ENCODE results near the gene COL8A2.

DNA sequence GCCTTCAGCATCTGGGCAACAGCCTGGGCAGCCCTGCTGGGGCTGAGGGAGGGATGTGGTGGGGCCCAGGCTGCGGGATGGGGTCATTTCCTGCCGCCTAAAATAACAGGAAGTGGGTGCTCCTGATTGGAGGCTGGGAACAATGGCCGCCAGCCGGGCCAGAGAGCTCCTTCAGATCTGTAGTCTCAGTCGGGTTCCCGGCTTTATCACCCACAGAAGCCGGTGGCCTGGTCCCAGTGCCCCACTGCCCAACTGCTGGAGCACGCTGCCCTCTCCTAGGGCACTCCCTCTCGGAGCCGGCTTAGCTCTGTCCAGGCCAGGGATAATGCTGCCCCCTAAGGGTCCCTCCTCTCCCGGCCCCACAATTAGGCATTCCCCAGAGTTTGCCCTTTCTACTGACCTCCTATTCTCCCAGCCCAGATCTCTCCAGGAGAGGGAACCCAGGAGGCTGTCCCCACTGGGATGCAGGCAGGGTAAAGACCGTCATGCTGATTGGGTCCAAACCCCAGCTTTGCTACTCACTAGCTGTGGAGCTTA lies 36.0 kb upstream of the COL8A2 start:
- no peak for TF ChIP-seq POLR2A (IDR thresholded peaks at IDR 0.05)
- TF ChIP-seq, protein P1, sequence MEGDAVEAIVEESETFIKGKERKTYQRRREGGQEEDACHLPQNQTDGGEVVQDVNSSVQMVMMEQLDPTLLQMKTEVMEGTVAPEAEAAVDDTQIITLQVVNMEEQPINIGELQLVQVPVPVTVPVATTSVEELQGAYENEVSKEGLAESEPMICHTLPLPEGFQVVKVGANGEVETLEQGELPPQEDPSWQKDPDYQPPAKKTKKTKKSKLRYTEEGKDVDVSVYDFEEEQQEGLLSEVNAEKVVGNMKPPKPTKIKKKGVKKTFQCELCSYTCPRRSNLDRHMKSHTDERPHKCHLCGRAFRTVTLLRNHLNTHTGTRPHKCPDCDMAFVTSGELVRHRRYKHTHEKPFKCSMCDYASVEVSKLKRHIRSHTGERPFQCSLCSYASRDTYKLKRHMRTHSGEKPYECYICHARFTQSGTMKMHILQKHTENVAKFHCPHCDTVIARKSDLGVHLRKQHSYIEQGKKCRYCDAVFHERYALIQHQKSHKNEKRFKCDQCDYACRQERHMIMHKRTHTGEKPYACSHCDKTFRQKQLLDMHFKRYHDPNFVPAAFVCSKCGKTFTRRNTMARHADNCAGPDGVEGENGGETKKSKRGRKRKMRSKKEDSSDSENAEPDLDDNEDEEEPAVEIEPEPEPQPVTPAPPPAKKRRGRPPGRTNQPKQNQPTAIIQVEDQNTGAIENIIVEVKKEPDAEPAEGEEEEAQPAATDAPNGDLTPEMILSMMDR (IDR thresholded peaks at IDR 0.05) = no peak

All from right lobe of liver (tissue), 4 donors.